Activated CD4-positive, alpha-beta T cell treated with anti-CD3 and anti-CD28 coated beads for 36 hours (primary cell): ENCODE results near the gene METTL1. TPM values are rescaled to one million over a fixed set of nuclear protein-coding genes. Genes with fewer than 3 reads are reported as not detected.

Experiments used
- ATAC-seq: fragments of 200-7000 bp; cut with Tn5 transposase; one replicate; pipeline ENCODE4 v1.10.0; 2021; ENCODE audit warnings: mild to moderate bottlenecking, moderate library complexity
- CTCF ChIA-PET: fragments of 350-600 bp; sonication (Branson Sonifier 250); formaldehyde crosslinking; loops from one replicate; lab custom pipeline; 2021; ENCODE audit warnings: antibody characterized with exemption; lab: Charles Lee
- POLR2A ChIA-PET: fragments of 350-600 bp; sonication (Branson Sonifier 250); formaldehyde crosslinking; loops from one replicate; lab custom pipeline; 2021; ENCODE audit warnings: antibody characterized with exemption, inconsistent platforms; lab: Charles Lee
- DNase-seq: peaks from one replicate; pipeline ENCODE4 v3.0.0-alpha.2; 2020
- H3K27ac Mint-ChIP-seq: one replicate; pipeline ENCODE4 v1.8.0; 2021; ENCODE audit warnings: mixed read lengths
- H3K27me3 Mint-ChIP-seq: one replicate; pipeline ENCODE4 v1.8.0; 2021; ENCODE audit warnings: mixed read lengths
- H3K36me3 Mint-ChIP-seq: one replicate; pipeline ENCODE4 v1.8.0; 2021; ENCODE audit warnings: low read depth, mixed read lengths
- H3K4me1 Mint-ChIP-seq: one replicate; pipeline ENCODE4 v1.8.0; 2021; ENCODE audit warnings: mixed read lengths
- H3K4me3 Mint-ChIP-seq: one replicate; pipeline ENCODE4 v1.8.0; 2021; ENCODE audit warnings: mild to moderate bottlenecking, moderate library complexity, mixed read lengths
- H3K9me3 Mint-ChIP-seq: one replicate; pipeline ENCODE4 v1.8.0; 2021; ENCODE audit warnings: low read depth, mixed read lengths
- intact Hi-C, 2 experiments: fragments of 100-400 bp; cut with DNase I in 1 of 2; cut with micrococcal nuclease in 1 of 2; formaldehyde crosslinking; loops; one replicate each; pipeline versions ENCODE4 v1.14.2 to v1.15.1; 2022 to 2024; cut with DNase I, micrococcal nuclease
- total RNA-seq, 2 experiments: library from RNA; stranded (reverse); gene quantifications; one replicate each; pipeline ENCODE4 v1.2.3, GENCODE V29; 2021

The METTL1 gene
- total RNA-seq, 2 experiments from 2014 or later: 31.9 to 33.5 TPM

DNA sequence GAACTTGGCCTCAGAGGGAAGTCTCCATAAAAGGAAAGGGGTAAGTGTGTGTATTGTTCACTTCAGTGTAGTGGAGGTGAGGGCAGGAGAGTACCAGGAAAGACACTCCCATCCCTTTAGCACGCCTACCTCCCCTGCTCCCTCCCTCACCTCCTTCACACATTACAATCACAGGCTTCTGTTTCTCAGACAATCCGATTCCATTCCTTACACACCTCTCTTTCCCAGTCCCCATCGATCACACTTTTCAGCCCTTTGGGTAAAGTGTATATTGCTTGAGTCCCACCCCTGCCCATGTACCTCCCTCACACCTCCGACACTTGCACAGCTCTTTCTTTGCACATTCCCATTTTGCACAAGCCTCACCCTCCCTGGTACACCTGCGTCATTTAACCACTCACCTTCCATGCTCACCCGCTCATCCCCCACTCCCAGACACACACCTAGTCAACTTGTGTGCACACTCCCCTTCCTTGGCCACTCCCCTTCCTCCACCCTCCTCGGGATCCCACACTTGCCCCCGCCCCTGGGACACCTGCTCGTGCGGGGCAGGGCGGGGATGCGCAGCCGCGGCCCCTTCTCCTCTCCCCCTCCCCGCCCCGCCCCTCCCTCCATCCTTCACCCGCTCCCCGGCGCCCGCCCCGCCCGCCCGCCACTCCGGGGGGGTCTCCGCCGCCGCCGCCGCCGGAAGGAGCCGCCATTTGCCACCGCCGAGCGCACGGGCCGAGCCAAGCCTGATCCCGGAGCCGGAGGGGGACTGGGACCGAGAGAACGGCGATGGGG, 17.3 kb downstream of the METTL1 start, which contains the start of gene MARCHF9:
MARCHF9 (plus strand) TSS at position 693 of the 783 bp plus-strand sequence. CDS start 426 bp downstream, outside the sequence.
- H3K36me3 Mint-ChIP-seq: peaks cover 32% of the 10 kb centered on the region
- CTCF ChIA-PET: interaction anchor here (0.7 to 2.8 kb wide), 5 partner anchors 10 to 88 kb away, joined by 3 to 54 read pairs (median 3); partner anchors contain the start of genes CYP27B1 and TSPAN31
- H3K9me3 Mint-ChIP-seq: no peaks in the 10 kb centered on the region
- intact Hi-C loops: loop anchor here (1.0 to 10.0 kb wide), 6 partner anchors 28 to 1827 kb away; partner anchors contain the start of genes CTDSP2 (in 2 of the 2), BAZ2A (in 1 of the 2), DDIT3 (in 1 of the 2) and MBD6 (in 1 of the 2)
- POLR2A ChIA-PET: no interaction called here
- H3K4me3 Mint-ChIP-seq: peak within 1 kb of the TSS; percentile 79
- peaks cover 59% of the 10 kb centered on the region for H3K4me1 Mint-ChIP-seq
- ATAC-seq: peak; percentile 62
- H3K27me3 Mint-ChIP-seq: no peaks in the 10 kb centered on the region
- DNase-seq: peak; percentile 92
- peak within 1 kb of the TSS; percentile 72 for H3K27ac Mint-ChIP-seq

DNA sequence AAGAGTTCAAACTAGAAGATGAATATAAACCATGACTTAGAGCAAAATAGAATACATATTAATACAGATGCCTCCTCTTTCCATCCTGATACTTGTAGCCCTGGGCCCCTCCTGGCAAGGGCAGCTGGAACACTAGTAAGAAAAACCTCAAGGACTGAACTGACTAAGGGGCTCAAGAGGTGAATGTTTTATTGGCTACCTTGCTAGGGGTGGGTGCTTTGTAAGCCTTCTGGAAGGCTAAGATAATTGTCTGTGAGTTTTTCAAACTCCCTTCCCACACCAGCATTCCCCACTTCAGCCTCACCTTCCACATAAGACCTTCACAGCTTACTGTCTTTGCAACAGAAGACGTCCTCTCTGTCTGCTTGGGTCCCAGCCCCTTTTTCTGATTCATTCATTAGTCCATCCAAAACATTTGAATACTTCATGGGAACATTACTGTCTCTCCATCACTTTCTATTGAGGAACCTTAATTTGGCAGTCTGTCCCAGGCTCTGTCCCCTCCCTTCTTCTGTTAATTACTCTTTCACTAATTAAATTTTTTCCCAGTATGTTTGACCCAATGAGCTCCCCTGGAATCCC, 18.1 kb downstream of the METTL1 start:
- DNase-seq (no peak), ATAC-seq (no peak)
- H3K27ac Mint-ChIP-seq: peak overlapping the region; percentile 40
- H3K36me3 Mint-ChIP-seq: peaks cover 38% of the 10 kb centered on the region
- H3K4me1 Mint-ChIP-seq: peaks cover 57% of the 10 kb centered on the region
- H3K27me3 Mint-ChIP-seq: no peaks in the 10 kb centered on the region
- H3K9me3 Mint-ChIP-seq: no peaks in the 10 kb centered on the region
- intact Hi-C loops: loop anchor here (2.0 to 10.0 kb wide), 6 partner anchors 59 to 1827 kb away; partner anchors contain the start of genes BAZ2A (in 1 of the 2), CTDSP2 (in 1 of the 2), DDIT3 (in 1 of the 2) and MBD6 (in 1 of the 2)
- CTCF ChIA-PET: interaction anchor here (0.7 to 1.2 kb wide), 4 partner anchors 9 to 89 kb away, joined by 3 read pairs; partner anchors contain the start of gene TSPAN31
- POLR2A ChIA-PET: no interaction called here
- peak overlapping the region; percentile 79 for H3K4me3 Mint-ChIP-seq

DNA sequence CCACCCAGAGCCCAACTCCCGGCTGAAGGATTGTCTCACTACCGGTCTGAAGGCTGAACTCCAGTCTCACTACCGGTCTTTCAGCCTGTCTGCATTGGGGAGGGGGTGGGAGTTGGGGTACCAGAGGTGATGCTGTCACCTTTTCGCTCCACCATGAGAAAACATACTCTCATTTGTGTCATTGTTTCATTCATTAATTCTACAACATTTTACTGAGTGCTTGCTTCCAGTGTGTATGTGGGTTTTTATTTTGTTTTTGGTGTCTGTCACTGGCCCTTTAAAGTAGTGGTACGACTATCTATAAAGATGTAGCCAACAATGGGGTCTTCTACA, 19.3 kb downstream of the METTL1 start:
- peaks cover 57% of the 10 kb centered on the region for H3K4me1 Mint-ChIP-seq
- H3K36me3 Mint-ChIP-seq: peaks cover 43% of the 10 kb centered on the region
- DNase-seq: no peak
- ChIA-PET POLR2A (interaction anchor here (1.2 kb wide), 1 partner anchor 20 kb away, joined by 3 read pairs; the partner anchor contains the start of genes EEF1AKMT3 and METTL1), CTCF (interaction anchor here (0.6 to 0.7 kb wide), 2 partner anchors 11 to 277 kb away, joined by 3 read pairs; no protein-coding TSS in a partner anchor)
- no peaks in the 10 kb centered on the region for H3K27me3 Mint-ChIP-seq
- H3K4me3 Mint-ChIP-seq: peak overlapping the region; percentile 100
- H3K27ac Mint-ChIP-seq: peak overlapping the region; percentile 99
- intact Hi-C loops: loop anchor here (1.0 to 10.0 kb wide), 9 partner anchors 8 to 1825 kb away; partner anchors contain the start of genes EEF1AKMT3 (in 2 of the 2), MBD6 (in 2 of the 2), METTL1 (in 2 of the 2) and BAZ2A (in 1 of the 2)
- ATAC-seq: no peak
- H3K9me3 Mint-ChIP-seq: no peaks in the 10 kb centered on the region

DNA sequence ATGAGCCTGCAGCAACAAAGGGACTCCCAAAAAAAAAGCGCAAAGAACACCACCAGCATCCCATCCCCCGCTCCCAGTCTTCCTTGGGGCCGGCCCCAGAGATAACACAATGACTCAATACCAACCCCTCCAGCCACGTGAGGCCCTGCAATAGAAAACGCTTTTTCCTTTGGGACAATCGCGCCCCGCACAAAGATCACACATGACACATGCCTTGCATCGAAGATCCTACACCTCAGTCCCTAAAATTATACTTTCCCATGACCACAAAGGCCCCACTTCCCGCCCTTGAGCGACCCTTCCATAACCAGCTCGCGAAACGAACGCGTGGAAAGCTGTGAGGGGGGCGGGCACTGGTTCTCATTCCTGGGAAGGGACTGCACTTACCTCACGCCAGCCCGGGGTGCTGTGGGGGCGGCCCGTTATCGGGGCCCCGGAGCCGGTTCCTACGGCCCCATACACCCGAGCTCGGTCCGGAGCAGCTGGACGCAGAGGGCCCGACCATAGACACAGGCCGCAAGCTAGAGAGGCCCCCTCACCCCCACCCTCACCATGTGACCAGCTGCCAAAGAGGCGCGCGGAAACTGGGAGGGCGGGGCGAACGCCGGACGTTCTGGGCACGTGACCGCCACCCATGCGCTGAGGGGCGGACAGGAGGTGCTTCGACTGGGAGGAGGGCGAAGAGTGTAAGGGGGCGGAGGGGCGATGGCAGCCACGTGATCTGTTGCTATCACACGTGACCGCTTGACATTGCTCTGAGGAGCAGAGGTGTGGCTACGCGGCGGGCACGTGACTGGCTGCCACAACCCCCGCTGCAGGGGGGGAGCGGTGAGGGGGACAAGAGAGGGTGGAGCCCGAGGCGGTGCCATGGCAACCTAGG, 19.9 kb downstream of the METTL1 start, which contains the start of gene CDK4:
CDK4 (minus strand) TSS at position 523 of the 880 bp plus-strand sequence. CDS start 593 bp downstream, outside the sequence.
- ATAC-seq (peak; percentile 77), DNase-seq (peak; percentile 99)
- Mint-ChIP-seq H3K27me3 (no peaks in the 10 kb centered on the region), H3K36me3 (peaks cover 46% of the 10 kb centered on the region), H3K4me3 (peak within 1 kb of the TSS; percentile 100), H3K9me3 (no peaks in the 10 kb centered on the region), H3K27ac (peak within 1 kb of the TSS; percentile 99), H3K4me1 (peaks cover 56% of the 10 kb centered on the region)
- intact Hi-C loops: loop anchor here (1.0 to 10.0 kb wide), 9 partner anchors 8 to 1825 kb away; partner anchors contain the start of genes EEF1AKMT3 (in 2 of the 2), MBD6 (in 2 of the 2), METTL1 (in 2 of the 2) and BAZ2A (in 1 of the 2)
- CTCF ChIA-PET: interaction anchor here (0.6 to 0.7 kb wide), 3 partner anchors 11 to 277 kb away, joined by 3 read pairs; partner anchors contain the start of gene TSFM
- POLR2A ChIA-PET: interaction anchor here (0.7 to 1.2 kb wide), 3 partner anchors 20 to 273 kb away, joined by 3 read pairs; partner anchors contain the start of genes DTX3, EEF1AKMT3 and METTL1

DNA sequence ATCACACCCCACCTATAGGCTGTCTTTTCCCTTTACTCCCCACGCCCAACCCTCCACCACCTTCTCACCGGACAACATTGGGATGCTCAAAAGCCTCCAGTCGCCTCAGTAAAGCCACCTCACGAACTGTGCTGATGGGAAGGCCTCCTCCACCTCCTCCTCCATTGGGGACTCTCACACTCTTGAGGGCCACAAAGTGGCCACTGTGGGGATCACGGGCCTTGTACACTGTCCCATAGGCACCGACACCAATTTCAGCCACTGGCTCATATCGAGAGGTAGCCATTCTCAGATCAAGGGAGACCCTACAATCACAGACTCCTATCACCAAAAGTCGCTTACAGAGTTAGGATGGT, 20.5 kb downstream of the METTL1 start:
- Mint-ChIP-seq H3K4me1 (peaks cover 51% of the 10 kb centered on the region), H3K9me3 (no peaks in the 10 kb centered on the region), H3K27me3 (no peaks in the 10 kb centered on the region), H3K27ac (peak overlapping the region; percentile 99), H3K36me3 (peaks cover 46% of the 10 kb centered on the region), H3K4me3 (peak overlapping the region; percentile 100)
- DNase-seq: no peak
- POLR2A ChIA-PET: interaction anchor here (1.2 kb wide), 1 partner anchor 21 kb away, joined by 3 read pairs; the partner anchor contains the start of genes EEF1AKMT3 and METTL1
- intact Hi-C loops: loop anchor here (5.0 to 10.0 kb wide), 4 partner anchors 96 to 1824 kb away; partner anchors contain the start of genes BAZ2A (in 1 of the 2), CTDSP2 (in 1 of the 2), DDIT3 (in 1 of the 2) and MBD6 (in 1 of the 2)
- ATAC-seq: no peak
- CTCF ChIA-PET: no interaction called here

DNA sequence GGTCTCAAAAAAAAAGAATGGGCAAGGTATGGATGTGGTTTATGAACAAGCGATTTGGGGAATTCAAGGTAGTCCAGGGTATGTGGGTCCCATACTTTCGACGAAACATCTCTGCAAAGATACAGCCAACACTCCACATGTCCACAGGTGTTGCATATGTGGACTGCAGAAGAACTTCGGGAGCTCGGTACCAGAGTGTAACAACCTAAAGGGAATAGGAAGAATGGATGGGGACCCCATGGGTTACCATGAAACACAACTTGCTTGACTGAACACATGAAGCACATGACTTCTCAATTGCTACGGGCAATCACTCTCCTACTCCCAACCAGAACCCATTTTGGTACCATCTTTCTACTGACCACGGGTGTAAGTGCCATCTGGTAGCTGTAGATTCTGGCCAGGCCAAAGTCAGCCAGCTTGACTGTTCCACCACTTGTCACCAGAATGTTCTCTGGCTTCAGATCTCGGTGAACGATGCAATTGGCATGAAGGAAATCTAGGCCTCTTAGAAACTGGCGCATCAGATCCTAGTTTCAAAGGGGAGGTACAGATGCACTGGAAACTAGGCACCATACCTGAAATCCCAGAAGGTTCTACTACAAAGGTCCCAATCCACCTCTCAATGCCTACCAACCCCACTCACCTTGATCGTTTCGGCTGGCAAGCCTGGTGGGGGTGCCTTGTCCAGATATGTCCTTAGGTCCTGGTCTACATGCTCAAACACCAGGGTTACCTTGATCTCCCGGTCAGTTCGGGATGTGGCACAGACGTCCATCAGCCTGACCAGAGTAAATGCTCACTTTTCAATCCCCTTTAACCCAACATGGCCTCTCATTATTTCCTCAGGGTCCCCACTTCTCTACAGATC, 21.1 kb downstream of the METTL1 start:
- peaks cover 51% of the 10 kb centered on the region for H3K36me3 Mint-ChIP-seq
- no peaks in the 10 kb centered on the region for H3K9me3 Mint-ChIP-seq
- peaks cover 53% of the 10 kb centered on the region for H3K4me1 Mint-ChIP-seq
- ATAC-seq (no peak), DNase-seq (no peak)
- intact Hi-C loops: loop anchor here (5.0 to 10.0 kb wide), 4 partner anchors 97 to 1823 kb away; partner anchors contain the start of genes BAZ2A (in 1 of the 2), CTDSP2 (in 1 of the 2), DDIT3 (in 1 of the 2) and MBD6 (in 1 of the 2)
- ChIA-PET CTCF (interaction anchor here (1.0 to 1.3 kb wide), 2 partner anchors 9 to 14 kb away, joined by 3 to 6 read pairs; no protein-coding TSS in a partner anchor), POLR2A (interaction anchor here (0.5 kb wide), 1 partner anchor 10 kb away, joined by 3 read pairs; no protein-coding TSS in a partner anchor)
- peak overlapping the region; percentile 99 for H3K27ac Mint-ChIP-seq
- H3K27me3 Mint-ChIP-seq: no peaks in the 10 kb centered on the region
- H3K4me3 Mint-ChIP-seq: peak overlapping the region; percentile 100

DNA sequence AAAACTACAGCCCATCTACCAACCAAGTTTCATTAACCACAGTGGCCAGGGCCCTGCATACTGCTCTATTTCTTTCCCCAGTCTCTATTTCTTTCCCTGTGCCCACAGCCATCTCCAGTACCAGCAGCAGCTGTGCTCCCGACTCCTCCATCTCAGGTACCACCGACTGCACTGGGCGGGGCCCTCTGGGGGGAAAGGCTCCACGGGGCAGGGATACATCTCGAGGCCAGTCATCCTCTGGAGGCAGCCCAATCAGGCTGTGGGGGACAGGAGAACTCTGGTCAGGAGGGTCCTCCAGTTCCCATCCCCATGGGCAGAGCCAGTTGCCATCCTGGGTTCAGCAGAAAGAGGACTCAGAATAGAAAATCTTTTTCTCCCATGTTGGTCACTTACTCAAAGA, 22.8 kb downstream of the METTL1 start:
- no peak for ATAC-seq
- H3K36me3 Mint-ChIP-seq: peaks cover 61% of the 10 kb centered on the region
- CTCF ChIA-PET: interaction anchor here (1.2 kb wide), 1 partner anchor 11 kb away, joined by 4 read pairs; no protein-coding TSS in a partner anchor
- peaks cover 60% of the 10 kb centered on the region for H3K4me1 Mint-ChIP-seq
- H3K27me3 Mint-ChIP-seq: no peaks in the 10 kb centered on the region
- intact Hi-C loops: no loop called here
- no peak overlapping the region for H3K4me3 Mint-ChIP-seq
- H3K27ac Mint-ChIP-seq: no peak overlapping the region
- no peaks in the 10 kb centered on the region for H3K9me3 Mint-ChIP-seq
- POLR2A ChIA-PET: interaction anchor here (1.1 kb wide), 1 partner anchor 17 kb away, joined by 3 read pairs; no protein-coding TSS in a partner anchor
- DNase-seq: no peak

DNA sequence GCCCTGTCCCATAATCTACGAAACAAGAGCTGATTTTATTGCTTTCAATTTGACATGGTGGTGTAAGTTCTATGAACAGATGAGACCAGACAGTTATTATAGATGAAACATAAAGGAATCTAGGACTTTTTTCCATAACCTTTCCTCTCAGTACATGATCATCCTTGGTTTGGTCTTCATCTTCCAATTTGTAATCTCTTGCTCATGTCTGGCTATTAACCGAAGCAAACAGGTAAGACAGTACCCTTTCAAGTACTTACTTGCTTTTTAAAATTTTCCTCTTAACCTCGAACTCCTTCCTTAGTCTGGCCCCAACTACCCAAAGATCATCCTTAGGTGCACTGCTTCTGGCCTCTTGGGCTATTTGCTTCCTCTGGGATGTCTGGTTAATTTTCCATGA, 25.9 kb downstream of the METTL1 start:
- ATAC-seq: no peak
- CTCF ChIA-PET: interaction anchor here (2.3 kb wide), 1 partner anchor 35 kb away, joined by 7 read pairs; no protein-coding TSS in a partner anchor
- H3K4me3 Mint-ChIP-seq: peak overlapping the region; percentile 94
- H3K36me3 Mint-ChIP-seq: peaks cover 50% of the 10 kb centered on the region
- peaks cover 48% of the 10 kb centered on the region for H3K4me1 Mint-ChIP-seq
- intact Hi-C loops: no loop called here
- POLR2A ChIA-PET: no interaction called here
- peak overlapping the region; percentile 98 for H3K27ac Mint-ChIP-seq
- H3K27me3 Mint-ChIP-seq: no peaks in the 10 kb centered on the region
- DNase-seq: no peak
- no peaks in the 10 kb centered on the region for H3K9me3 Mint-ChIP-seq

DNA sequence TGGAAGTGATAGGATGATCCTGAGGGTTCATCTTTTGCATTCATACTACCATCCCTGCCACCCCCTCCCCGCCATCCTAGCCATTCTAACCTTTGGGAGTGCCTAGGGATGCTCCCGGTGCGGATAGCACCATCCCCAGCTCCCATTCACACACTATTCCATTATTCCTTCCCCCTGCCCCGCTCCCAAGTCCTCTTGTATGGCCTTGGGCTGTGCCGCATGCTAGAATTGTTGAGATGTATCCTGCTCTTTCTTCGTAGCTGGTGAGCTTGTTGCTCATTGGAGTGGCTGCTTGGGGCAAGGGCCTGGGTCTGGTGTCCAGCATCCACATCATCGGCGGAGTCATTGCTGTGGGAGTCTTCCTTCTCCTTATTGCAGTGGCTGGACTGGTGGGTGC, 26.4 kb downstream of the METTL1 start:
- H3K4me3 Mint-ChIP-seq: peak overlapping the region; percentile 94
- peaks cover 45% of the 10 kb centered on the region for H3K36me3 Mint-ChIP-seq
- CTCF ChIA-PET: interaction anchor here (0.8 to 2.3 kb wide), 5 partner anchors 11 to 52 kb away, joined by 3 to 9 read pairs (median 5); partner anchors contain the start of genes EEF1AKMT3 and METTL1
- no peaks in the 10 kb centered on the region for H3K9me3 Mint-ChIP-seq
- DNase-seq: no peak
- POLR2A ChIA-PET: interaction anchor here (0.5 to 1.5 kb wide), 5 partner anchors 11 to 285 kb away, joined by 3 to 5 read pairs (median 3); no protein-coding TSS in a partner anchor
- peak overlapping the region; percentile 98 for H3K27ac Mint-ChIP-seq
- peaks cover 48% of the 10 kb centered on the region for H3K4me1 Mint-ChIP-seq
- intact Hi-C loops: loop anchor here (2.0 kb wide), 4 partner anchors 51 to 1629 kb away; partner anchors contain the start of genes GLI1 (in 1 of the 2), MBD6 (in 1 of the 2), OS9 (in 1 of the 2) and RPL41 (in 1 of the 2)
- H3K27me3 Mint-ChIP-seq: no peaks in the 10 kb centered on the region
- no peak for ATAC-seq
